SK-N-MC (cell line): ENCODE results near the gene CCDC57.

Experiments used
- EZH2 ChIP-seq: fragments of 200-600 bp; sonication (generic); IDR thresholded peaks from one replicate; pipeline ENCODE4 v1.6.1; 2017; ENCODE audit warnings: antibody characterized with exemption
- POLR2AphosphoS5 ChIP-seq: IDR thresholded peaks from 2 replicates; pipeline ENCODE4 v1.6.1; 2012; ENCODE audit warnings: mild to moderate bottlenecking, low read depth, low read length, borderline replicate concordance

- TF ChIP-seq POLR2AphosphoS5 = no peak
- no peak for TF ChIP-seq EZH2
Observed at GRCh38 chr17:82225368-82226029, 12.9 kb upstream of the CCDC57 start.
